GM19043 (cell line): ENCODE results near the gene GABRD.

Source experiments
- ATAC-seq: cut with Tn5 transposase; IDR thresholded peaks from one replicate; pipeline ENCODE4 v1.9.1; 2021; ENCODE audit warnings: low read depth; ENCODE audit not compliant: unreplicated experiment

The GABRD gene

DNA sequence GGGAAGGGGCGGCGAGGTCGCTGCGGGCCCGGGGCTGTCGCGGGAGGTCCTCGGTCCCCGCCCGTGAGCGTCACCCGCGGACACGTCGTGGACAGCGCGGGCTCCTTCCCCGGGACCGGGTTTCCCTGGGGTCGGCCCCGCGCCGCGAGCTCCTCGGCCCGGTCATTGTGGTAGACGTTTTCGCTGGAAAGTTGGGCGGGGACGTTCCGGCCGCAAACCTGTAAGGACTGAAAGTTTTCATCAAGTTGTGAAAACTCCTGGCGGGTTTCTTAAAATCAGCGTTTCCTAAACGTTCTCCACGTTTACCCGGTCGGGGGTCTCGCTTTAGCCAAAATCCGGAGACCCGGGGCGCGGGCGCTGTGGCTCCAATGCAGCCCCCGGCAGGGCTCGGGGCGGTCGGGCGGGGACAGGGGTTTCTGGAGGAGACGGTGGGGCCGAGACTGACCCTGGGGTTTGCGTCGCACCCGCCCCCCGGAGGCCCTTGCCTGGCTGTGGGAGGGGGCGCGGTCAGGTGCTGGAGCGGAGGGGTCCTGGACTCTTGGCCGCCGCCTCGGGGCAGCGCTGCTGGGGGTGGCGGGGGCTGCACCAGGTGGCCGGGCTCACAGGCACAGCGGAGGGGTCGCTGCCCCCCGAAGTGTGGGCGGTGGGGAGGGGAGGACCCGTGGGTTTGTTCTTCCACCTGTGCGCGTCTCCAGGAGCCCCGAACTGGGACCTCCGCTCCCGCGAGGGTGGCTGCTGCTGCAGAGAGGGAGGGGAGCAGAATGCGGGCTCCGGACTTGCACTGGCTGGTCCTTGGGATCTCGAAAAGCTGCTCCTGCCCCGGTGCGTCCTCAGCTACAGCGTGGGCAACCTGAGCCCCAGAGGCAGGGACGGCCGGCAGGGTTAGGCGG is 31.9 kb downstream of the GABRD start:
- ATAC-seq, result no peak

DNA sequence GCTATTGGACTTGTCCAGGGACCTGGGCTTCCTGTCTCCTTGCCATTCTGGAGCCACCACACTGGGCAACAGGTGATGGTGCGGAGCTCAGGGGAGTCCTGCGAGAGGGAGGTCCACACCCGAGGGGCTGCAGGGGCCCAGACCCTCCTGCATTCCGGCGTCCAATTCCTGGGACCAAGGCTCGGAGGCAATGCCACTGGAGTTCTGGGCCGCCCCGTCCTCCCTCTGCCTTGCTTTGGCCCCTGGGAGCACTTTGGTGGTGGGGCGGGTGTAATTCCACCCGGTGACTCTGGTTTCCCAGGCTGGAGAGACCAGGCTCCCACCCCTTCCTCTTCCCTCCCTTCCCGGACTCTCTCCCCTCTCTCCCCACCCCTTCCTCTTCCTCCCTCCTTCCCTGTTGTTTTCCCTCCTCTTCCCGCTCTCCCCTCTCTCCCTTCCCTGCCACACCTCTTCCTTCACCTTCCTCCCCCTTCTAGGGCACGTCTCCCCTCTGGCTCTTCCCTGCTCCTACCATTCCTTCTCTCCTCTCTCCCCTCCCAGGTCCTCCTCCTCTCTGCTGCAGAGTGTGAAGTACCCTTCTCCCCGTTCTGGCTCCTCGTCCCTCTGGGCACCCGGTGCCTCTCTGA is 33.0 kb downstream of the GABRD start:
- no peak for ATAC-seq

DNA sequence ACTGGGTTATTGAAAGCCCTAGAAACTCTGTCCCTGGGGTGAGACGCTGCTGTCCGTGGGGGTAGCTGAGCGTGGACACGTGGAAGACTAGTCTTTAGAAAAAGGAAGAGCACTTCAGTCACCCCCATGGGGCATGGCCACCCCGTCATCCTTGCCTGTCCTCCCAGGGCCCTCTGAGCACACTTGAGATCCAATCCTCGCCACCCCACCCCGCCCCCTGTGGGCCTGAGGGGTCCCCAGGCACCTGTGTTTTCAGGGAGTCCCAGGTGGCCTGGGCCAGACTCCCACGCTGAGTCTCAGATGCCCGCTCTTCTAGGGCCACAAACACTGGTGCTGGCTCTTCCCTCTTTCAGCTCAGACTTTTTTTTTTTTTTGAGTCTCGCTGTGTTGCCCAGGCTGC is 33.6 kb downstream of the GABRD start:
- no peak for ATAC-seq

DNA sequence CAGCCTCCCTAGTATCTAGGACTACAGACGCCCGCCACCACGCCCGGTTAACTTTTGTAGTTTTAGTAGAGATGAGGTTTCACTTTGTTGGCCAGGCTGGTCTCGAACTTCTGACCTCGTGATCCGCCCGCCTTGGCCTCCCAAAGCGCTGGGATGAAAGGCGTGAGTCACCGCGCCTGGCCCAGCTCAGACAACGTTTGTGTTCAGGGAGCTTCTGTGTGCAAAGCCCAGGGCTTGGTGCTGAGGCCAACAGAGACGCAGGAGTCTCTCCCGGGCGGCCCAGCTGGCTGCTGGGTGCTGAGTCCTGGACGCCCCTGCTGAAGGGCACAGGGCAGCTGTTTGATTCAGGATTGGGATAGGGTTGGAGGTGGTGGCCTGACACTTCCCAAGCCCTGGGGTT is 34.1 kb downstream of the GABRD start:
- ATAC-seq, result no peak

DNA sequence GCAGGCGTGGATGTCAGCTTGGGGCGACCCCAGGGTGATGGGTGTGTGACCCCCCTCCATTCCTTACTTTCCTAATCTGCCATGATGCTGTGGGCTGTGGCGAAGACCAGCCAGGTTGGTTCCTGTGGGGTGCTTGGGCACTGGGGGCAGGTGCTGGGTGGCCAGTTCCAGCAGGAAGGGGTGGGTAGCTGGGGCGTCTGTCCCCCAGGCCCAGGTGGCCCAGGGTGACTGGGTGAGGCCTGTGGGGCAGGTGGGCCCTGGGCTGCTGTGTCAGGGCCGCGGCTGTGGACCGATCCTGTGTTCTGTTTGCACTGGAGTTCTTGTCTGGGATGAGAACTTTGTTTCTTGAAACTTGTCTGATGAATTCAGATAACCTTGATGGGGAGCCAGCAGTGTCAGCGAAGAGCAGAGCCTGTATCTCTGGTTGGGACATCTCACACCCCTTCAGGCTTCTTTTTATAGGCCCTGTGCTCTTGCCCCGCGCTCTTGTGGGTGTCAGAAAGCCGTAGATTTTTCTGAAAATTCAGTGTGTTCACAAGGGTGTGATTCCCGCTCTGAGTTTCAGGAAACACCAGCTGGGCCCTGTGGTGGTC is 34.7 kb downstream of the GABRD start:
- ATAC-seq, result no peak

DNA sequence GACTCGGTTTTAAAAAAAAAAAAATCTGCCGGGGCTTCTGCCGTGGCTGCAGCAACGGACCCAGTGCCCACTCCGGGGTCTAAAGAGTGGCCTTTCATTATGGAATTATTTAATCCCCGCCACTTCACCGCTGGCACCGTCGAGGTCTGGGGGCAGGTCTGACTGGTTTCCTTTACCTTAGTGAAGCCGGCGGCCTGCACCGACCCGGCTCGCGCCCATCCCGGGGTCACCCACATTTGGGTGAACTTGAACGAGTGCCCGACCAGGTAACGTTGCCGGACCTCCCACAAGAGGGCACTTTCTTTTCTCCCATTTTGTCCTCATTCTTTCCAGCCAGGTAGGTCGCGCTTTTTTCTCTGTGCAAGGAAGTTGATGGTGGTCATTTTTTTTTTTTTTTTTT is 35.4 kb downstream of the GABRD start:
- no peak for ATAC-seq

DNA sequence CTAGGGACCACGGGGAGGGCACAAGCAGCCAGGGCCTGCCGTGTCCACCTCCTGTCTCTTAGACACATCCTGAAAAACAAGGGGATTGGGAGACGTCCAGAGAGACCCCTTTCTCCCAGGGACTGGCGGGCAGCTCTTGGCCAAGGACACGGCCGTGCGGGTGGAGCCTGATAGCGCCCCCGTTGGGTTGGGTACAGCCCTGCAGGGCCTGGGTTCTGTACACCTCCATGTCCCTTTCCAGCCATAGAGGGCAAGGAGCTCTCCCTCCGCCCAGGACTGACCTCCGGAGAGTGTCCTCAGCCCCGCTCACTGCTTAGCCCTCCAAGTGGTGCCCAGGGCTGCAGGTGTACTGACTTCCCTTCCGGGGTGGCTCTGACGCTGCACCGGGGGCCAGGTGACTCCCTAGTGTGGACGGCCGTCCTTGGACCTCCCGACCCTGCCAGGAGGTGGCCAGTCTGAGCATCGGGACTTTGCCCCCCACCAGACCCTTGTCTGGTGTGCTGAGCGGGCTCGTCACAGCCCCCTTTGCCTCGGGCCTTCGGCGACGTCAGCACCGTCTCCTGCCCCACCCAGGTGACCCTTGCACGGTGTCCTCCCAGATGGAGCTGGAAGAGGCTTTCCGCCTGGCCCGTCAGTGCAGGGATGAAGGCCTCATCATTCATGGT is 36.9 kb downstream of the GABRD start:
- ATAC-seq, result no peak

DNA sequence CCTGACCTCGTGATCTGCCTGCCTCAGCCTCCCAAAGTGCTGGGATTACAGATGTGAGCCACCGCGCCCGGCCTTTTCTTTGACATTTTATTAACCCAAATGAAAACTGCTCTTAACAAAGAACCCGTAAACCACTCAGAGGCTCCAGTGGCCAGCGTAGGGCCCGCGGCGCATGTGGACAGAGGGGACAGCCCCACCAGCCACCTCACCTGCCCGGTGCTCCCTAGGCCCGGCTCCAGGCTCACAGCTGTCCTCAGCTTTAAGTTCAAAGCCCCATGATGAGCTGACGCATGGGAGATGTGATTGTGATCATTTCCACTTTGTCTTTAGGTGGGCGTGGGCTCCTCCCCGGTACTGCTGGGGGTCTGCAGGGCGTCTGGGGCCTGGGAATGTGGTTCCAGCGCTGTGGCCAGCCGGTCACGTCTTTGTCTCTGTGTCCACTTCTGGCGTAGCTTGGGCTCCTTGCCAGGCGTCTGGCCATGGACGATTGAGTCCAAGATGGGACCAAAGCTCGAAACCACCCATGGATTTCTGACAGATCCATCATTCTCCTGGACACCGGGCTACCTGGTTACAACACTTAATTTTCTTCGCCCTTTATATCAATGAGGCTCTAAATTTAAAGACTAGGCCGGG is 37.9 kb downstream of the GABRD start:
- ATAC-seq, result no peak

DNA sequence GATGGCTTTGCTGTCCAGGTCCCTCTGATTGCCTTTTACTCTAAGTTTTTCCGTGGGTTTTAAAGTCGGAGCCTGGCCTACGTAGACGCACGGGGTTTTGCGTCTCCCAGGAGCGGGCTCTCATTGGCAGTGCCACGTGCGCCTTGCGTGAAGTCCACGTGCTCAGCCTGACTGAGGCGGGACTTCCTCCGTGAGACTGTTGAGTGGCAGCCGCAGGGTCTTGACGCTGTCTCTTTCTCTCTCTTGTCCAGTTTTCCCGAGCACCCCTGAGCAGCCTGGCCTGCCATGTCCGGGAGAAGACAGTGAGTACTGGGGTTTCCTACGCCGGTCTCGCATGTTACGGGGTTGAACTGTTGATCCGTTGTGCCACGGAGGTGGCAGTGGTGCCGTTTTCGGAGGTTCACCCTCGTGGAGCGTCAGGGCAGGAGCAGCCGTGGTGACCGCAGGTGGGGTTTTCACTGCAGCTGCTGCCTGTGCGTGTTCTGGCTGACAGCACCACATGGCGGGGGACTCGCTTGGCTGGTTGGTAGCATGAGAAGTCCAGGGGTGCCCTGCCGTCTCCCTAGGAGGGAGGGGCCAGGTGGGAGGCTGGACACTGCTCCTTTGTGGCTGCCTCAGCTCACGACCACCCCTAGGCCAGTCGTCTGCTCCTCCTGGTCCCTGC is 40.3 kb downstream of the GABRD start:
- no peak for ATAC-seq

DNA sequence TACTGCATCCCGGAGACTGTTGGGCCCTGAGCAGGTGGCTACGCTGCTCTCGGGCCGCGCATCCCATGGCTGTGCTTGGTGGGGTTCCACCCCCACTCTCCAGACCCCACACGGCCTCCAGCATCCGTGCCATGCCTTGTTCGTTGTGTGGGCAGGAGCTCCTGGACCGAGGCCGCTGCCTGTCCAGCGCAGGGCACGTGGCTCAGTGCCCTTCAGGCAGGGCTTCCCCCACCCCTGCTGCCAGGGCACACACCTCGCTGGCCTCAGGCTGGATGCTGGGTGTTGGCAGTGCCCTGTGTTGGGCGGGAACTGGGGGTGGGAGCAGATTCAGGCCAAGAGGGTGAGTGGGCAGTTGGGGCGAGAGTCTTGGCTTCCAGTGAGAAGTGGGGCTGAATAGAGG is 40.9 kb downstream of the GABRD start:
- ATAC-seq, result no peak

DNA sequence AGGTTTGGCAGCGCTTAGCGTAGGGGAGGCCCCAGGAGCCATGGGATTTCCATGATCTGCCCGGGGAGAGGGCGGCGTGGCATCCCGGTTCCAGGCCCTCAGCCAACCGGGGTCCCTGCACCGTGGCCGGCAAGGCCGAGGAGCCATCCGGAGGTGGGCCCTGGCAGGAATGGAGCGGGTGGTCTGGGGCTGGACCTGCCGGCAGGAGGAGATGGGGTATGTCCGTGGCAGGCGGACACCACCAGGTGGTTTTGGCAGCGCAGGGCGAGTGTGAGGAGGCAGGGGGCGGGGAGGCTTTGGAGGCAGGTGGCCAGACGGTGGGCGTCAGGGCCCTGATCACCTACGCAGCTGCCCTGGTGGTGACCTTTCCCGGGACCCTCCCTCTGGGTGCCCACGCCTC is 41.4 kb downstream of the GABRD start:
- no peak for ATAC-seq

DNA sequence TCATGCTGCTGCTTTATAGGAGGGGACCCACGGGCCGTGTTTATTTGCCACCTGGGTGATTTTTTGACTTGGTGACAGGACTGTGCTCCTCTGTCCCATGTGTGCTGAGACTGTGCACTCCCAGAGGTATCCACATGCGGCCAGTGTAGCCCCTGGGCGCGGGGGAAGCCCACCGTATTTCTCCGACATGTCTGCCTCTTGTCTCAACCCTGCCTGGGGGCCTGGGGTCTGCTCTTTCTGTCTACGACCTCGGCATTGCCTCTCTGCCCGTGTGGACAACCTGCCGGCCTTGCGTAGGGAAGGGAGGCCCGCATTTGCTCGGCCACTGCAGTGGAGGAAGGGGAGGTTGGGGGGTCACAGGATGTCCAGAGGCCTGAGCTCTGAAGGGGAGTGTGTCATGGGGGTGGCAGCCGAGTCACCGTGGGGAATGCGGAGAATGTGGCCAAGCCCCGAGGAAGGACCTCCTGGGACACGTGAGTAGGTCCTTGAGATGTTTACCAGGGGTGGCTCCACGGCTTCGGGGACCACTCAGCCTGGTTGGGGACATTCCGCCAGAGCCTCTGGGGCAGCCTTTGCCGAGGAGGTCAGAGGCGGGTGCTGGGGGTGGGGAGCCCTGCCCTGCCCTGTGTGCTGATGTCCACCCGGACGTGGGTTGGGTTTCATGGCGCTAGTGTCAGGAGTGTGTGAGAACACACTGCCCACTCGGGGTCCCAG is 42.1 kb downstream of the GABRD start:
- no peak for ATAC-seq

DNA sequence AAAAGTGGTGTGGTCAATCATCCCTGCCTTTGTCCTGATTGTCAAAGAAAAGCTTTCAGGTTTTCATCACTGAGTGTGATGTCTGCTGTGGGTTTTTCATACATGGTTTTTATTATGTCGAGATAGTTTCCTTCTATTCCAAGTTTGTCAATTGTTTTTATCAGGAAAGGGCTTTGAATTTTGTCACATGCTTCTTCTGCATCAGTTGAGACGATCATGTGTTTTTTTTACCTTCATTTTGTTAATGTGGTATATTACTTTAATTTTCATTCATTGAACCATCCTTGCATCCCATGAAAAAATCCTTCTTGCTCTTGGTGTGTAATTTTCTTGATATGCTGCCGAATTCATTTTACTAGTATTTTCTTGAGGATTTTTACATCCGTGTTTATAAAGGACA is 46.6 kb downstream of the GABRD start:
- ATAC-seq, result no peak

DNA sequence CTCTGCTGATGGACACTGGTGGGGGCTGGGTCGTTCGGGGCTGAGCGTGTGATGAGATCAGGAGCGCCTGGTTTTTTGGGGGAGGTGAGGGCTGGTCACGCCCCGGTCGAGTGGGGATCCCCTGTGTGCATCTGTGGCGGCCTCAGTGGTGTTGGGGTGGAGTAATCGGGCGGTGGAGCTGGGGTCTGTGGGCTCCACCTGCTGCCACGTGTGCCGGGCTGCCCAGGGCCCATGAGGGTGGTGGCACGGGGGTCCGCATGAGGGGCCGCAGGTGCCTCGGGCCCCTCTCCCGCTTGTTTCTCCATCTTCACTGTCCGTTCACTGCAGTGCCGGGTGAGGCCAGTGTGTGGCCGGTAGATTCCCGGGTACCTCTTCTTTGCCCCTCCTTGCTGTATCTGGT is 48.2 kb downstream of the GABRD start:
- no peak for ATAC-seq

DNA sequence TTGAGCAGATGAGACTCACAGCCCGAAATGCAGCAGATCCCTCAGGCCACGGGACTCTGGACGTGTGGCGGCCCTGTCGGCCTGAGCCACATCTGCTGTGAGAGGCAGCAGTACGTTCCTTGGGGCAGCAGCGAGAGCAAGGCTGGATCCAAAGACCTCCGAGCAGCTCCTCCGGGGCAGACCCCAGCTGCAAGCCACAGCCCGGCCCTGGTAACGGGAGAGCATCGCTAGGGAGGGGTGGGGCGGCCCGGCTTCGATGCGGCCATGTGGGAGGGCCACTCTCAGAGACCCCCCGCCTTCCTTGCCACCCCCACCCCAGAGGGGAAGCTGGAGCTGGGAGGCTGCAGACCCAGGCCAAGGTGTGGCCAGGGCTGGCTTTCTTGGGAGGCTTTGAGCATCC is 48.8 kb downstream of the GABRD start:
- ATAC-seq, result no peak

DNA sequence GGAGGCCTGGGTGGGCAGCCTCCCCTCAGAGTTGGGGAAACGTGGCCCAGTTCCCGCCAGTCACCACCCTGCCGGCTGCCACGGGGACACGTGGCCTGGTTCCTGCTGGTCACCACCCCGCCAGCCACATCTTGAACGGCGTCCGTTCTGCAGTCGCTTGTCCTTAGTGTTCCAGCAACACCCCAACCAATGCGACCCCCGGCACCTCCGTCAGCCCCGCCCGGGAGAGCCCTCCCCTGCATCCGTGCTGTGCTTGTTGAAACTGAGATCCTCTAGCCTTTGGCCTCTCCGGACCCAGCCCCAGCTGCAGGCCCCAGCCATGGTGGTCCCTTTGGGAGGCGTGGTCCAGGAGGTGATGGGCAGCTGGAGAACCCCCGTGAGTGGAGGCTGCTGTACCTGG is 49.8 kb downstream of the GABRD start:
- ATAC-seq, result no peak

DNA sequence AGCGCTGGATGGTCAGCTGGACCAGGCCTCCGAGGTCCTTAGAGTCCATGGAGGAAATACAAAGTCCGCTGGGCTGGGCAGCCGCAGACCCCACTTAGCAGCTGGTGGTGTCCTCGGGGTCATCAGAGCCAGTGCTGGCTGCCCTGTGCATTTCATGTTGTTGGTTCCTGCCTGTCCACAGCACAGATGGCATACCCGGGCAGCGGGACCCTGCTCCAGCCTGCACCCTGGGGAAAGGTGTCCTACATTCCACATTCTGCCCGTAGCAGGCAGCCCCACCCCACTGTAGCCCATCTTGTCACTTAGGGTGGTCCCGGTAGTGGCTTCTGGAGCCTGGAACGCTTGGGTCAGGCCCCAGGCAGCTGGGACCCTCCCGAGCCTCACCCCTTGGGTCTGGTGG is 50.9 kb downstream of the GABRD start:
- ATAC-seq, result no peak

DNA sequence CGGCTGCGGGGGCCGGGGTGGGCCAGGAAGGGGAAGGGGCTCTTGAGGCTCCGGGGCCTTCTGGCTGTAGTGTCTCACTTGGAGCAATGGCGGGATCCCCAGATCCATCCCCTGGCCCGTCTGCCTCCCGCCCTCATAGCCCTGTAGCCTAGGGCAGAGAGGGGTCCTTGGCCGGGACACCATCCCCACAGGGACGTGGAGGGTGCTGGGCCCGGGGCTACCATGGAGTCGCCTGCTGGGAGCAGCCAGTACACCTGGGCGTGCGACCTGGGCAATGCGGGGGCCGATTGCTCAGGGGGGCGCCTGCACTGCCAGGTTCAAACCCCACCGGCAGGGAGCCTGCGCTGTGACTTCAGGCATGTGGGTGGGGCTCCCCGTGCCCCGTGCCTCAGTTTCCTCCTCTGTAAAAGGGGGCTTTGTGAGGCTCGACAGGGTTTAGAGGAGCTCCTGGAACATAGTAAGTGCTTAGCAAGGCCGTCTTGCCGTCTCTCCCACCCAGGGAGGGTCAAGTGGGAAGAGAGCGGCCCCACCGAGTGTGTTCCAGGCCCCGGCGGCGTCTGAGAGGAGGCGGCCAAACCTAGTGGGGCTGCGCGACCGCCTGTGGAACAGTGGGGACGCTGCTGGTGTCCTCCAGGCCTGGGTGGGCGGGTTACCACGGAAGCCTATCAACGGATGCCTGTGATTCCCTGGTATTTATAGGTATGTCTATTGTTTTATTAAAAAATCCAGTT is 51.8 kb downstream of the GABRD start:
- no peak for ATAC-seq
